ENCODE data around the gene PHLPP1.
"Not testable (repeated sequence)": the region's sequence is repeated elsewhere in the genome, so short reads cannot be mapped to it uniquely, and the experiment has no call there.

PHLPP1 gene

DNA sequence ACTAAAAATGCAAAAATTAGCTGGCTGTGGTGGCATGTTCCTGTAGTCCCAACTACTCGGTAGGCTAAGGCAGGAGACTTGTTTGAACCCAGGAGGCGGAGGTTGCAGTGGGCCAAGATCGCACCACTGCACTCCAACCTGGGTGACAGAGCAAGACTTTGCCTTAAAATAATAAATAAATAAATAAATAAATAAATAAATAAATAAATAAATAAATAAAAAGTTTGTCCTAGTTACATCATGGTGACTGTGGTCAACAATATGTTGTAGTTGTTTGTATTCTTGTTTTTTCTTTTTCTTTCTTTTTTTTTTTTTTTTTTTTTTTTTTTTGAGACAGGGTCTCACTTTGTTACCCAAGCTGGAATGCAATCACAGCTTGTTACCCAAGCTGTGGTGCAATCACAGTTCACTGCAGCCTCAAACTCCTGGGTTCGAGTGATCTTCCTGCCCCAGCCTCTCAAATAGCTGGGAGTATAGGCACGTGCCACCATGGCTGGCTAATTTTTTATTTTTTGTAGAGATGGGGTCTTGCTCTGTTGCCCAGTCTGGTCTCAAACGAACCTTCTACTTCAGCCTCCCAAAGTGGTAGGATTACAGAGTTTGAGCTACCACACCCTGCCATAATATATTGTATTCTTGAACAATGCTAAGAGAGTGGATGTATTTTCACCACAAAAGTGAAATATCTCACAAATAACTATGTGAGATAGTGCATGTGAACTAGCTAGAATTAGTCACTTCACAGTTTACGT is 185.0 kb downstream of the PHLPP1 start:
- DNase-seq: no peak

GRCh38 chr18:62902776-62903175 is 187.4 kb downstream of the PHLPP1 start:
- no peak for DNase-seq

DNA sequence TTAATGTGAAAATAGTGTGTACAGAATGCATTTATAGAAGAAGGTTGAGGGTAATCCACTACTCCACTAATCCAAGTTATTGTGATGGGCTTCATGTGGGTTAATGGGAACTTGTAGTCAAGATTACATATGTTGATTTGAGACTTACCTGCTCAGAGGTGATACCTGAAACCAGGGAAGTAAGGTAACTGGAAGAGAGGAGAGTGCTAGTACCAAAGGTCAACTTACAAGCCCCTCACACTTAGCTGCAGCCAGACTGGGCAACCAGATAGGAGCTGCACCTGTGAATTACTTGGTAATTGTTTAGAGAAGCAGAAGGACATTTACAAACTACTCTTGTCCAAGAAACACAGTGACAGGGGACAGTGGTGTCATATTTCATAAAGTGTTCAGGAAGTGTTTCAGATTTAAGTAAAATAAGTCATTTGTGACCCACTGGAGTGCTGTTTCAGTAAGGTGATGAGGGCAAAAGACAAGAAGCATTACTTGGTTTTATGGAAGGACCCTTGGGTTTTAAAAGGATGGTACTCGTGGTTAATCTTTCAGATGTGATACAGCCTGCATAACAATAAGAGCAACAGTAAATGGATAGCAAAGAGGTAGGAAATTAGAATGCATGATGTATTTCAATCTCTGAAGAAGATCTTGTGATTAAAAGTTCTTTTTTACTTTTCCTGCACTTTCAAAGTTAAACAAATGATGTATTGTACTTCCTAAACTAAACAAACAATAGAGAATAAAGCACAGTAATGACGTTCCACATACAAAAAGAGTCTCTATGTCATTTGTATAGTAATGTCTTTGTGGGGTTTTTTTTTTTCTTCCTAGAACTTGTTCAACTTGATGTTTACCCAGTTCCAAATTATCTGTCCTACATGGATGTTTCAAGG is 189.3 kb downstream of the PHLPP1 start:
- no peak for DNase-seq

DNA sequence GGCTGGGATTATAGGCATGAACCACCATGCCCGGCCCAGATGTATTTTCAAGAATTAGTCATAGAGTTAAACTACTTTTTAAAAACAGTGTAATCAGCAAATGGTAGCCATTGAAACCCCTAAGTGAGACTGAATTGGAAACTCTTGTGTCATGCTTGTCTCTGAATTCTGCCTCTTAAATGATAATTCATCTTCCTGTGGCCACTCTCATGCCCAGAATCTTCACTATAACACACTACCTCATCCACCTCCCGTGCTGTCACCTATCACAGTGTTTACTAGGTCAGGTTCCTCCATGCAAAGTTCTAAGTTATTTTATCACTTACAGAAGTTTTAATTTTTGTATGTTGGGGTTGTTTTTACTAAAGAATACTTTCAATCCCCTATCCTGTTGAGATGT is 197.5 kb downstream of the PHLPP1 start:
- no peak for DNase-seq

DNA sequence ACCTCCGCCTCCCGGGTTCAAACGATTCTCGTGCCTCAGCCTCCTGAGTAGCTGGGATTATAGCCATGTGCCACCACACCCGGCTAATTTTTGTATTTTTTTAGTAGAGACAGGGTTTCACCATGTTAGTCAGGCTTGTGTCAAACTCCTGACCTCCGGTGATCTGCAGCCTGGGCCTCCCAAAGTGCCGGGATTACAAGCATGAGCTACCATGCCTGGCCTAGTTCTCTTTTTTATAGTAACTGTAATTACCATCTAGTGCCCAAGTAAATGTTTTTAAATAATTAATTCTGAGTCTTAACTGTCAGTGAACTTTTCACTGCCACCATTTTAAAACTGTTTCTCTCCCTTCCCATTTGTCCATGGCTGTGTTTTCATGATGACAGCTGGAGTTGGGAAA is 198.5 kb downstream of the PHLPP1 start:
- not testable (repeated sequence) for DNase-seq

DNA sequence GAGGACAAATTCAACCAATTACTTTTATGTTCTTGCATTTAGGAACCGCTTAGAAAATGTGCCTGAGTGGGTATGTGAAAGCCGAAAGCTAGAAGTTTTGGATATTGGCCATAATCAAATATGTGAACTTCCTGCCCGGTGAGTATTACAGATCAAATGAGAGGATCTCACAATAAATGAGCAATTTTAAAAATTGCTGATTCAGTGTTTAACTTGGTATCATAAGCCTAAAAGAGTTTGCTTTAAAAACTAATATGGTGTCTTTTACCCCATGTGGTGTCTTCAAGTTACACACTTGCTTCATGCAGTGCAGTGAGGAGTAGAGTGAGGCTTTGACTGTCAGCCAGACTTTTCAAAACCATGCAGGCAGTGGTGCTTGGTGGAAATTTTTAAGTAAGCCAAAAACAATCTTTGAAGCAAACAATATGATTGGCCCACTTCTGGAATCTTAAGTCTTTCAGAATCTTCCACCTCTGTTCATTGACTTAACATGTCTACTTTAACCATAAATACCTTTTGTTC is 199.6 kb downstream of the PHLPP1 start:
- no peak for DNase-seq

DNA sequence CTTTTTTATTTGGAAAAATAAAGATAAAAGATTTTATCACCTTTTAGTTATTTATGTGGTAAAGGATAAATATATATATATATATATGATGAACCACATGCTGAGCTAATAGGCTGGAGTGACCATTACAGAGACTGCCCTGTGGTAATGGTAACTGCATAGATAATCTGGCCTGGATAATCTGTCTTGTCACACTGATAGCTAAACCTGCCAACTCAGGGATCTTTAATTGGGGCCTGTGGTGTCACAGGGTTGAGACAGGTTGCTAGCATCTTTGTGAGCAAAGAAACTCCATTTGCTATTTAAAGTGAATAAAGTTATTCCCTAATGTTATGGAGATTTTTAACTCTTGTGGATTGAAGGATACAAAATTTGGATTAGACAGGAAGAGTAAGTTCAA is 203.0 kb downstream of the PHLPP1 start:
- DNase-seq: no peak

GRCh38 chr18:62919109-62919838 is 203.9 kb downstream of the PHLPP1 start:
- DNase-seq: no peak

DNA sequence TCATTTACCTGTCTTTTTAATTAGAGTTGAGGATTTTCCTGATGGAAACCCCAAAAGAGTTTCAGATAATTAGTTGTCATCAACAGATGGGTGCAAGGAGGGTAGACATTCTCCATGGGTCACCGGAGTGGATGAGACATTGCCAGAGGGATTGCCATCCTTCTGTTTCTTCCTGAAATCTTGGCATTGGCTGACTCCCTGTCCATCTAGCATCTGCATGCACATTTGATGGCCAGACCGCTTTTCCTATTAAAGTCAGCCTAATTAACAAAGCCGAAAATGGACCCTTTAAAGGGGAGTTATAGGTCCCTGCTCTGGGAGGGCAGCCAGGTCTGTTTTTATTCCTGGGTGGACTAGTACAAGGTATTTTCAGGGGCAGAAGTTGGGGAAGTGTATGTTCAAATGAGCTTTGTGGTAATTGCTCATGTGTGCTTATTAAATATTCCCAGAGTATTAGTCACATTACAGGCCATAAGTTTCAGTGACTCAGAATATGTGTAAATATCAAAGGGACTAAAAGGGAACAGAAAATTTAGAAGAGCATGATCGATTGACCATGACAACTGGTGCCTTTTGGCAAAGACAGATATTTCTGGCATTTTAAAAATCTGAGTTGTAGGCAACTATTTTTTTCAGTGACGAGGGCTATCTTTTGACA is 209.8 kb downstream of the PHLPP1 start:
- DNase-seq: no peak

GRCh38 chr18:62928326-62928725 is 213.0 kb downstream of the PHLPP1 start:
- no peak for DNase-seq

DNA sequence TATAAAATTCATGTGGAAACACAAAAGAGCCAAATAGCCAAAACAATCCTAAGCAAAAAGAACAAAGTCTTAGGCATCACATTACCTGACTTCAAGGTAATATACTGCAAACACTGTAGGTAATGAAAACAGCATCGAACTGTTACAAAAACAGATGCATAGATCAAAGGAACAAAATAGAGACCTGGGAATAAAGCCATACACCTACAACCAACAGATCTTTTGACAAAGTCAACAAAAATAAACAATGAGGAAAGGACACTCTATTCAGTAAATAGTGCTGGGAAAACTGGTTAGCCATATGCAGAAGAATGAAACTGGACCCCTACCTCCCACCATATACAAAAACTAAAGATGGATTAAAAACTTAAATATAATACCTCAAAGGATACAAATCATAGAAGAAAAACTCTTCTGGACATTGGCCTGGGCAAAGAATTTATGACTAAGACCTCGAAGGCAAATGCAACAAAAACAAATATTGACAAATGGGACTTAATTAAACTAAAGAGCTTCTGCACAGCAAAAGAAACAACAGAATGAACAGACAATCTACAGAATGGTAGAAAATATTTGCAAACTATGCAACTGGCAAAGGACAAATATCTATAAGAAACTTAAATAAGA is 218.0 kb downstream of the PHLPP1 start:
- no peak for DNase-seq

DNA sequence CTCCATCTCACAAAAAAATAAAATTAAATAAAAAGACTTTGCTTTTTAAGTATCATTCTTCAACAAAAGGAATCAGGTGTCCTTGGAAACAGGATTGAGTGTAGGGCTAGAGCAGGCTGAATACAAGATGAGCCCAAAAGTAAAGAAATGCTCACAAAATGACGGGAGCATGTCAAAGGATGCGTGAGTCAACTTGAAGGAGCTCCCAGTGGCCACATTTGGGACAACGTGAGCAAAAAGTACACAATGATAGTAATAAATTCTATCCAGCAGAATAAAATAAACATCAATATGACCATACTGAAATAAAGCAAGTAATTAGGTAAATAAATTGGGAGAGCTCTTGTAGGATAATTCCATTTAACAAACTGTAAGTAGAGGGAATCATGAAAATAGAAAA is 220.7 kb downstream of the PHLPP1 start:
- no peak for DNase-seq

DNA sequence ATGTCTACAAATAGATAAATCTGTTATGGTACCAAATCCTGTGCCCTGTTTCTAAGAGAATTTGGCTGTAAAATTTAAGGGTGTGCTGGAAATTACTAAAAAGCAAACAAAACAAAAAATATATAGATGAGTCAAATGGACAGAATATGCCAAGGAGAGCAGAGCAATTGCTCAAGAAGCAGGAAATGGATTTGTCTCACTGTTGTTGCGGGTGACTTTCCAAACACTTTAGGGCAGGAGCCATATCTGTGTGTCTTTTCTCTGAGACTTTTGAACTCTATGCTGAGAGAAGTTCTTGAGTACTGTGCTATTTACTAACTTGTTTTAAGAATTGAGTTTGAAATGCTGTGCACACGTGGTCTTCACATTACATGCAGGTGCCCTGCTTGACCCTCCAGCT is 221.7 kb downstream of the PHLPP1 start:
- DNase-seq: no peak

DNA sequence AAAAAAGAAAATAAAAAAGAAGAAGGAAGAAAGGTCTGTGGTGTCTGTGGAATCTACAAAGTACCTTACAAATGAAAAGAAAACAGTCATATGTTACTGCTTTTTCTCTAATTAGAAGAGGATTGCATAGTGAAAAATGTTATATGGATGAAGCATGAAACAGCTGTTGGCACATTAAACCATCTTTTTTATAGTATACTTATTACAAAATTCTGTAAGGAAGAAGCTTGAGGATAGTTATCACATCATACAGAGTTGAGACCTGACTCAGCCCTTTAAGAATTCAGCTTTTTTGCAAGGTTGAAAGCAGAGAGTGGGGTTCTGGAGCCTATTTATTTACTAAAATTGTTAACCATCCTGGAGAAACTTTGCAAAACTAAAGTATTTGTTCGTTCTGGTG is 222.7 kb downstream of the PHLPP1 start:
- no peak for DNase-seq

- no peak for DNase-seq
Observed at GRCh38 chr18:62938487-62938886, 223.1 kb downstream of the PHLPP1 start.

DNA sequence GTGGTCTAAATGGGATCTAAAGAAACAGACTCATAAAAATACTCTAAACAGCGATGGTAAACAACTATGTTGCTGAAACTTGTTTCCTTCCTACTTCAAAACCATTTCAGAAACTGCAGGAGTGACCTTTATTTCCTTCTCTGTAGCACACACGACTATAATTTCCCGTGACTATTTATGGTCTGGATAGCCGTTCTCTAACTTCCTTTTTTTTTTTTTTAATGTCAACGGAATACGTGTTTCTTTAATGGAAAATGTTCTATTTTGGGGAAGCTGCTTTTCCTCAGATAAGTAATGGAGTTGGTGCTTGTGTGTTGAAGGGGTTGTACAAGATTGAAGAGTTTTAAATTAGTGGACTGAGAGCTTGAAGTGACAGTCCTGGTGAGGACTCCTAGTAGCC is 224.1 kb downstream of the PHLPP1 start:
- DNase-seq: no peak

DNA sequence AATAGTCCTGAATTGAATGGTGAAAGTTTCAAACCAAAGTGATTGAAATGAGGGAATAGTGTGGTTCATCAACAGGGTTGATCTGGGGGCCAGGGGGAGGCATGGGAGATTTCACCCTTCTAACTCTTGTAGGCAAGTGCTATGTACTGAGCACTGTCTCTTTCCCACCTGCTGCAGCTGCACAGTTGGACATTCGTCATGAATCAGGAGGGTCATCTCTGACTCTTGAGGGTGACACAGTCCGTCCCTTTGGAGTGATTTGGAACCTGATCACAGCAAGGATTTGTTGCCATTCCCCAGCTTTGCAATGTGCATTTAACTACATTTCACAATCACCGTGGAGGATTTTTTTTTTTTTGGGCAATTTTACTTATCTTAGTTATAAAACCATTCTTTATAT is 224.6 kb downstream of the PHLPP1 start:
- no peak for DNase-seq

- no peak for DNase-seq
Observed at GRCh38 chr18:62942578-62942977, 227.2 kb downstream of the PHLPP1 start.

- no peak for DNase-seq
Observed at GRCh38 chr18:62944454-62944853, 229.1 kb downstream of the PHLPP1 start.

DNA sequence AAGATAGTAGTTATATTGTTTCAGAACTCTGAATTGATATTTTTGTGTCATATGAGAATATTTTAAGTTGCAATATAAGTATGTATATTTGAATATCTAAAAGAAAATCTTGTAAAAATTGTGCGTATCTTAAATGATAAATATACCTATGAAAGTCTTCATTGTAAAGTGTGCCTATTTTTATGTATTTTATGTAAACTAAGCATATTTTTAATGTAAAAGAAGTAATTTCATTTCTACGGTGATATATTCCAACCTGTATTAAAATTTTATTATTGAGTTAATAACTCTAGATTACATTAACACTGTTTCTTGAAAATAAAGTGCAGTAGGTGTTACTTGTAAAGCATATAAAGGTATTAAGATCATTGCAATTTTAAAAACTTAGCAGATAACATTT is 233.4 kb downstream of the PHLPP1 start:
- DNase-seq: no peak

- no peak for DNase-seq
Observed at GRCh38 chr18:62950246-62950645, 234.9 kb downstream of the PHLPP1 start.

- DNase-seq: no peak
Observed at GRCh38 chr18:62952807-62953206, 237.5 kb downstream of the PHLPP1 start.

Data from activated CD4-positive, alpha-beta T cell treated with anti-CD3 and anti-CD28 coated beads, Interleukin-2, amount 50 U/mL, for 48 hours (primary cell).